Peyer's patch (tissue), 4 donors: ENCODE data around the gene CDC42BPA.

Experiments
- CTCF ChIP-seq, 6 experiments: fragments of 450-650 bp in 4 of 6; fragments of 200-600 bp in 2 of 6; sonication (generic) in 1 of 6; IDR thresholded peaks; one replicate each; pipeline ENCODE4 v1.5.1; 2017 to 2019; ENCODE audit warnings: antibody characterized with exemption in 6 of 6, mild to moderate bottlenecking in 3 of 6, moderate library complexity in 1 of 6
- POLR2A ChIP-seq, 2 donors: fragments of 450-650 bp; IDR thresholded peaks; one replicate each; pipeline ENCODE4 v1.5.1; 2017; ENCODE audit warnings: antibody characterized with exemption in 2 of 2, mild to moderate bottlenecking in 2 of 2, moderate library complexity in 2 of 2

GRCh38 chr1:227328405-227329019 is 10.2 kb upstream of the CDC42BPA start:
- TF ChIP-seq CTCF (IDR thresholded peaks at IDR 0.05) (no peak), POLR2A (IDR thresholded peaks at IDR 0.05) (no peak)
